Measurements from ENCODE around the gene SLC25A17.
"Not testable (repeated sequence)": the region's sequence is repeated elsewhere in the genome, so short reads cannot be mapped to it uniquely, and the experiment has no call there.

SLC25A17 gene

GRCh38 chr22:40818192-40818746, 877 bp downstream of the SLC25A17 start:
- DNase-seq: no peak

- DNase-seq: no peak
Measured at GRCh38 chr22:40817737-40818136, 1.4 kb downstream of the SLC25A17 start.

DNA sequence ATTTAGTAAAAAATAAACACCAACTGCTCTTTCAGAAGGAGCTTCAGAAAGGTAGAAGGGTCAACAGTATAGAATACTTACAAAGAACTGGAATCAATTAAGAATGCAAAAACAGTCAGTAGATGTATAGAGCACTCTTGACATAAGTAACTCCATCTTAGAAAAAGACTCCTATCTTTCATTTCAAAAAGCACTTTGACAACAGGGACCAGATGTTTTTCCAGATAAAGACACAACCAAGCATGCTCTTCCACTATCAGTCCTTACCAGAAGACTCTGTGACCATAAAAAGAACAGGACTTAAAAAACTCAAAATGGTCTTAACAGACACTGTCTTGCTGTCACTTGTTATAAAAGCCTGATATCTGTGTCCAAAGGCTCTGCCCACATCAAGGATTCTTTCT, 5.2 kb downstream of the SLC25A17 start:
- no peak for DNase-seq

DNA sequence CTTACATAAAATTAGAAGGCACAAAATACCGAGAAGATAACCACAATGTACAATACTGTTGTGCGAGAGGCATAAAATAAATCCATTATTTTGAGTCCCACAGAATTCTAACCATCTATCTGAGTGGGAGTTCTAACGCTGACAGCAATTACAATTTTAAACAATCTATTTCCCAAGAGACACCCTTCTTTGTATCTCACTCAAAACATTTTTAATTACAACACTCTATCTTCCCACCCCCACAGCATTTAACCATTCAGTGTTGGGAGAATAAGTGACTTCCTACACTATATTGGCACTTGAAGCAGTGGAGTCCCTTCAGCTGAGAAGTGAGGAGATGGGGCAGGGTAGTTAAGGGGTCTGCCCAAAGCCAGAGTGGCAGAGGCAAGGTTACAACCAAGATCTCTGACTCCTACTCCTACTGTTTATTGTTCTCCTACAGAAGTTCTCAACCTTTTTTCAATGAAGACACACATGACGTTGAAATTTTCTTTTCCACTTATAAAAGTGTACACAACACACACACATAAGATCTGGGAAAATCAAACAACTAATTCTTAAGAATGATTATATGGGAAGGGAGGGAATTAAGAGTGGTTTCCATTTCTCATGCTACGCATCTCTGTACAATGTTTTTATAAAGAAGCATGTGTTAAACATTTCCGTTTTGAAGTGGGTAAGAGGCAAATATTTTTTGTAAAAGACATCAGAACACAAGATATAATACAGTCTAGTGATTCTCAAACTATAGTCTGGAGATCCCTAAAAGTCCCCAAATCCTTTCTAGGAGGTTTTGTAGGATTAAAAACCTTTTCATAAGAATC, 10.9 kb downstream of the SLC25A17 start:
- no peak for DNase-seq

GRCh38 chr22:40806711-40807110, 12.4 kb downstream of the SLC25A17 start:
- no peak for DNase-seq

- no peak for DNase-seq
Measured at GRCh38 chr22:40805699-40806203, 13.4 kb downstream of the SLC25A17 start.

DNA sequence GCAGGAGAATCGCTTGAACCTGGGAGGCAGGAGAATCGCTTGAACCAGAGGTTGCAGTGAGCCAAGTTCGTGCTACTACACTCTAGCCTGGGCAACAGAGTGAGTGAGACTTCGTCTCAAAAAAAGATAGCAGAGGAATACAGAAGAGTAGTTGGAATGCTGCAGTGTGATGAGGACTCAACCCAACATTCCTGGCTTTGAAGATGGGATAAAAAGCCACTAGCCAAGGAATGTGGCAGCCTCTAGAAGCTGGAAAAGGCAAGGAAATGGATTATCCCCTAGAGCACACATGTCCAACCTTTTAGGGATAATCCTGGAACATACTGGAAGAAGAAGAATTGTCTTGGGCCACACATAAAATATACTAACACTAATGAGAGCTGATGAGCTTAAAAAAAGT, 13.9 kb downstream of the SLC25A17 start:
- DNase-seq: no peak

GRCh38 chr22:40803321-40803720, 15.8 kb downstream of the SLC25A17 start:
- no peak for DNase-seq

DNA sequence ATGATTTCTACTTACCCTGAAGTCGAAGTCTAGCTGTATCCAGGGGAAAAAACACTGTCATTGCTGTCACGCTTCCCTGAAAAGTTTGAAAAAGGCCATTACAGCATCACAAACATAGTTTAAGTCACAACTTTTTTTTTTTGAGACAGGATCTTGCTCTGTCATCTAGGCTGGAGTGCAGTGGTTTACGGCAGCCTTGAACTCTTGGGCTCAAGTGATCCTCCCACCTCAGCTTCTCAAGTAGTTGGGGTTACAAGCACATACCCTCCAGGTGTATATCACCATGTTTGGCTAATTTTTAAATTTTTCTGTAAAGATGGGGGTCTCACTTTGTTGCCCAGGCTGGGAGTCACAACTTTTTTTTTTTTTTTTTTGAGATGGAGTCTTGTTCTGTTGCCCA, 20.1 kb downstream of the SLC25A17 start:
- no peak for DNase-seq

DNA sequence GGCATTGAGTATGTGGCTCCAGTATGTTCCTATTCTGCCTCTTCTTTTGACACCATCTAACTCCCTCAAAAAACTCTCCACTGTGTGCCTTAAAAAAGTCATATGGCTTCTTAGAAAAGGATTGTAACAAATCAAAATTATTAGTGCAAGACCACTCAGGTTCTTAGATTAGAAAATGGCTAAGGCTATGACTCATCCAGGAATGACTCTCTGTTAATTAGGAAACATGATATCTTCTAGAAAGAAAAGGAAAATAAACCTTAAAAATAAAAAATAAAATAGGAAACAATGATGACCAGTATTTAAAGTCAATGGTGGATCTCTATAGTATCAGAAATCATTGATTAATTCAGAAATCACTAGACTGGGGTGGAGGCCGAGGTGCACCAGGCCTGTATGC, 21.7 kb downstream of the SLC25A17 start:
- no peak for DNase-seq

- DNase-seq: no peak
Measured at GRCh38 chr22:40792451-40792850, 26.7 kb downstream of the SLC25A17 start.

DNA sequence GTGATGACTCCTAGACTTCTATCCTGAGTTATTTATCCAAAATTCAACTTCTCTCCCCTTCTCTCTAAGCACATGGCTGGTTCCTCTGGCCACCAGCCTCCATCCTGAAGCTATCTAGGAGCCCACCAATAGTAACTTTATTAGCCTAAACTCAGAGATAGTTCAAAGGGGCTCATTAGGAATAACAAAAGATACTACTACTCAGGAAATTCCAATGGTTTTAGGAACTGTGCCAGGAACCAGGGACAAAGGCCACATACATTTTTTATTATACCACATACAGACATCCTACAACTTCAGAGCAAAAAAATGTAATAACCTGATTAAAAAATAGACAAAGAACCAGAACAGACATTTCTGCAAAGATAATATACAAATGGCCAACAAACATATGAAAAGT, 27.9 kb downstream of the SLC25A17 start:
- no peak for DNase-seq

- no peak for DNase-seq
Measured at GRCh38 chr22:40789131-40789530, 30.0 kb downstream of the SLC25A17 start.

DNA sequence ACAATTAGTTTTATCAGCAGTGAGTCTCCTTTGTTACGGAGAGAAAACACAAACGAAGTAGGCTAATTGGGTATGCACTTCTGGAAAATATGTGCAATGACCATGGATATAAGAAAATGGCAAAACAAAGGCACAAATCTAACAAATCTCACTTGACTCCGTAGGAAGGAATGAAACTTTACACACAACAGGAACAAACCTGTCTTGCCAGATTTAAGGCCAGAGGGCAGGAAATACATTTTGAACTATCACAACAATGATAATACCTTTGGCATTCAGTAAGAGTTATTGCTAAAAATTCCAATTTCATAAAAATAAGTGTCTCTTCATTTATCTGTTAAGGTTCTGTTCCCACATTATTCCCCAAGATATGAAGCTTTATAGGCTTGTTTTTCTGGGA, 36.6 kb downstream of the SLC25A17 start:
- no peak for DNase-seq

- DNase-seq: not testable (repeated sequence)
Measured at GRCh38 chr22:40781749-40782148, 37.4 kb downstream of the SLC25A17 start.

DNA sequence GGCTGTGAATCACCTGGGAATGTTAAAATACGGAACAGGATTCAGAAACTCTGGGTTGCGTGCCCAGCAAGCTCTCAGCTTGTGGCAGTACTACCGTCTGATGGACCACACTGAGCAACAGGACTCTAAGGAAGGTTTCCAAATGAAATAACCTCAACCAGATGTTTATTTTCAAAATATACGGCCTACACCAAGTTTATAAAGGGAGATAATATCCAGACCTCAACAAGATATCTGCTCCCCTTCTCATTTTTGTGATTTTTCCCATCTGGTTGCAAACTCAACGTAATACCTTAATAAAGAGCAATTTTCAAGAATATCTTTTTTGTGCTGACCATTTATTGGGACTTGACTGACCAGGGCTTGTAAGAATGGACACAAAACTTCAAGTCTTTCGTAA, 49.4 kb downstream of the SLC25A17 start:
- no peak for DNase-seq

GRCh38 chr22:40768206-40768605, 50.9 kb downstream of the SLC25A17 start:
- no peak for DNase-seq

DNA sequence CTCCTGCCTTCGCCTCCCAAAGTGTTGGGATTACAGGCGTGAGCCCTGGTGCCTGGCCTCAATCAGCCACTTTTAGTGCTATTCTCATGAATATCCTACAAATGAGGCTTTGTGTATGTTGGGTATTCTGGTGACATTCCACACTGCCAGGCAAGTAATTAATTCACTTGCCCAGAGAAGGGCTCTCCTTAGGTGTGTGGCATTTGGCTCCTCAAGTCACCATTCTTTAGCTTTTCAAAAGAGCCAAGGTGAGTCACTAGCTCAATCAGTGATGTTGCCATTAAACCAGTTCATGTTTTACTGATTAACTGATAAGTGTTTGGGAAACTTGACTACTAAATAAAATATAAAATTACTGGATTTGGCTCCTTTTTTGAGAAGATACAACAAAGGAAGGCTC, 52.2 kb downstream of the SLC25A17 start:
- no peak for DNase-seq

DNA sequence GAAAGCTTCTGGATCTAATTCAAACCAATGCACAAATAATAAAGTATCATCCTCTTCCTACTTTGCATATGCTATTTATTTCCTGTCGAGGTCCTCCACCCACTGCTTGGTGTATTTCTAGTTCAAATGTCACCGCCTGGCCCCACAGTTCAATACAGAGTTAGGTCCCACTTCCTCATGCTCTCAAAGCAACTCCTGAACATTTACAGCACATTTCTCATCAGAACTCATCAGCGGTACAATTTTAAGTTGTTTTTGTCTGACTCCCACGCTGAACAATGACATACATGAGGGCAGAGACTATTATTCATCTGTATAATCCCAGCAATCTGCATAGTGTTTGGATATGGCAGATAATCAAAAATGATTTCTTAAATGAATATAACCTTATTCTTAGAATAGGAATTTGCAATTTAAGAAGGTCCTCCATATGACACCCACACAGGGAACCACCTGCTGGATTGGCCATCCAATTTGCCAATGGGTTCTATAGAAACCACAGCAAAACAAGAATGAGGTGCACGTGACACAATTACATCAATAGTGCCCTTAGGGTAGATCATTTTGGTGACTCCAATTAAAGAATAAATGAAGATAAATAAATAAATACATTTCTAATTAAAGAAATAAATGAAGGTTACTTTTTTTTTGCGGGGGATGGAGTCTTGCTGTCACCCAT, 54.2 kb downstream of the SLC25A17 start:
- DNase-seq: no peak

- DNase-seq: no peak
Measured at GRCh38 chr22:40759294-40759840, 59.8 kb downstream of the SLC25A17 start.

- not testable (repeated sequence) for DNase-seq
Measured at GRCh38 chr22:40758851-40759250, 60.3 kb downstream of the SLC25A17 start.

DNA sequence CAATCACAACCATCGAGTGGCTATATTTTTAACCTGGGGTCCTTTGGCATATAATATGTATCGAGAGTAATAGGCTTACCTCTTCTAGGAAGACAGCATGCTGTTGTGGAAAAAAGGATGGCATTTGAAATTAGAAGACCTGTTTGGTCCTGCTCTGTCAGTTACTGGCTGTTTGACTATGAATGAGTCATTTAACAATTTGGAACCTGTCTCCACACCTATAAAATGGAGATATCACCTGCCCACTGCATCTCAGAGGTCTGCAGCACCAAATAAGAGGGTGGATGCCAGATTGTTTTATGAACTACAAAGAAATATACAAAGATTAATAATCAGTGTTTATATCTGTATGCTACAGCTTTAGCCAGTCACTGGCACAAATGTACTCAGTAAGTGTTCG, 60.8 kb downstream of the SLC25A17 start:
- no peak for DNase-seq

DNA sequence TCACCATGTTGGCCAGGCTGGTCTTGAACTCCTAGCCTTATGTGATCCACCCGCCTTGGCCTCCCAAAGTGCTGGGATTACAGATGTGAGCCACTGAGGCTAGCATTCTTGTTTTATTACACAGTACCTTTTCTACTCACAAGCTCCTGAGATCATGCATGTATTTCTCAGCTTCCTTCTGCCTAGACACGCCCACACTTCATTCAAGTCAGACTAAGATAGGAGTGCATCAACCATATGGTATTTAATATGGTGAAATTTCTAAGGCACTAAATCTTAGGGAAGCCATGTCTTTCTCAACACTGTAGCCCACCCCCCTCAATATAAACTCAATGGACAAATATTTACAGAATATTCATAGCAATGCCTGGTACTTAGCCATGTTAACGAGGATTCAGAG, 62.1 kb downstream of the SLC25A17 start:
- no peak for DNase-seq

- no peak for DNase-seq
Measured at GRCh38 chr22:40753114-40753513, 66.0 kb downstream of the SLC25A17 start.
